ENCODE results near the gene FOXL2NB. TPM values are rescaled to one million over a fixed set of nuclear protein-coding genes. Genes with fewer than 3 reads are reported as not detected.

Gene FOXL2NB
- polyA plus RNA-seq, 1 donor from 2014 or later = not detected

DNA sequence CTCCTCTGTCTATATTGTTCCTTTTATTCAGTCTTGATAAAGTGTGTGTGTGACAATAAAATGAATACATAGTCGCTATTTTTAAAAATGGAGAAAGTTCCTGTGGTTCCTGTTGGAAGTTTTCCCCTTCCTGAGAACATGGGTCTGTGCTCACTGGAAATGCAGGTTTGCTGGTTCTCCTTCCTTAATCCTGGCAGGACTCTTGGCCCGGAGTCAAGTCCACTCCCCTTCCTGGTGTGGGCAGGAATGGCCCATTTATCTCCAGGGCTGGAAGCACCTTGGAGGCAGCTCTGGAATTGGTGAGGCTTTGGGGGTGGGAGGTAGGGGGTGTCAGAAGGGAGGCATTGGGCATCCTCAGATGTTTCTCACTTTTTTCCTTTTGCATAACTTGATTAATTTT lies 30.2 kb upstream of the FOXL2NB start:
- H3K79me2 ChIP-seq (replicated peaks; ENCODE audit: insufficient read depth, low read length) = no peaks in the 10 kb centered on the region
- no peaks in the 10 kb centered on the region for H3F3A ChIP-seq (ENCODE audit: insufficient read depth, low read length, poor library complexity, severe bottlenecking)
- no peaks in the 10 kb centered on the region for H3K36me3 ChIP-seq (ENCODE audit: insufficient read depth, low read length)
- H3K4me3 ChIP-seq (ENCODE audit: low read length) = no peak overlapping the region
- no peaks in the 10 kb centered on the region for H3K27me3 ChIP-seq (ENCODE audit: insufficient read depth, low read depth, low read length)
- H4K20me1 ChIP-seq (ENCODE audit: insufficient read depth) = no peaks in the 10 kb centered on the region
- TF ChIP-seq, protein P1, sequence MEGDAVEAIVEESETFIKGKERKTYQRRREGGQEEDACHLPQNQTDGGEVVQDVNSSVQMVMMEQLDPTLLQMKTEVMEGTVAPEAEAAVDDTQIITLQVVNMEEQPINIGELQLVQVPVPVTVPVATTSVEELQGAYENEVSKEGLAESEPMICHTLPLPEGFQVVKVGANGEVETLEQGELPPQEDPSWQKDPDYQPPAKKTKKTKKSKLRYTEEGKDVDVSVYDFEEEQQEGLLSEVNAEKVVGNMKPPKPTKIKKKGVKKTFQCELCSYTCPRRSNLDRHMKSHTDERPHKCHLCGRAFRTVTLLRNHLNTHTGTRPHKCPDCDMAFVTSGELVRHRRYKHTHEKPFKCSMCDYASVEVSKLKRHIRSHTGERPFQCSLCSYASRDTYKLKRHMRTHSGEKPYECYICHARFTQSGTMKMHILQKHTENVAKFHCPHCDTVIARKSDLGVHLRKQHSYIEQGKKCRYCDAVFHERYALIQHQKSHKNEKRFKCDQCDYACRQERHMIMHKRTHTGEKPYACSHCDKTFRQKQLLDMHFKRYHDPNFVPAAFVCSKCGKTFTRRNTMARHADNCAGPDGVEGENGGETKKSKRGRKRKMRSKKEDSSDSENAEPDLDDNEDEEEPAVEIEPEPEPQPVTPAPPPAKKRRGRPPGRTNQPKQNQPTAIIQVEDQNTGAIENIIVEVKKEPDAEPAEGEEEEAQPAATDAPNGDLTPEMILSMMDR (IDR thresholded peaks at IDR 0.05; ENCODE audit: poor library complexity, severe bottlenecking) = no peak
- TF ChIP-seq MXI1 (conservative IDR thresholded peaks at IDR 0.05; ENCODE audit: poor library complexity, severe bottlenecking) (no peak), EP300 (conservative IDR thresholded peaks at IDR 0.05; ENCODE audit: poor library complexity, severe bottlenecking) (no peak), EZH2 (IDR thresholded peaks at IDR 0.05; ENCODE audit: borderline replicate concordance, insufficient read depth, low read length, poor library complexity, severe bottlenecking) (no peak), REST (IDR thresholded peaks at IDR 0.05; ENCODE audit: borderline replicate concordance) (no peak), POLR2AphosphoS5 (IDR thresholded peaks at IDR 0.05) (no peak), TAF1 (IDR thresholded peaks at IDR 0.05; ENCODE audit: low read depth) (no peak), SMC3 (conservative IDR thresholded peaks at IDR 0.05; ENCODE audit: poor library complexity) (no peak), RAD21 (conservative IDR thresholded peaks at IDR 0.05) (no peak)
- no peak overlapping the region for H3K9ac ChIP-seq (ENCODE audit: low read length)
- H3K4me2 ChIP-seq (ENCODE audit: low read length) = no peak overlapping the region
- no peaks in the 10 kb centered on the region for H3K9me2 ChIP-seq (ENCODE audit: insufficient read depth, low read length)
- no peaks in the 10 kb centered on the region for H3K9me3 ChIP-seq (ENCODE audit: low read length)
- H2AFZ ChIP-seq (ENCODE audit: low read depth, low read length) = no peak overlapping the region
- H3K27ac ChIP-seq (ENCODE audit: low read length) = no peak overlapping the region

- Histone ChIP-seq H3K9me2 (ENCODE audit: insufficient read depth, low read length) (no peaks in the 10 kb centered on the region), H4K20me1 (ENCODE audit: insufficient read depth) (no peaks in the 10 kb centered on the region)
- no peak for TF ChIP-seq SMC3 (conservative IDR thresholded peaks at IDR 0.05; ENCODE audit: poor library complexity)
- TF ChIP-seq TAF1 (IDR thresholded peaks at IDR 0.05; ENCODE audit: low read depth) = no peak
- no peak for TF ChIP-seq MXI1 (conservative IDR thresholded peaks at IDR 0.05; ENCODE audit: poor library complexity, severe bottlenecking)
- no peak for TF ChIP-seq POLR2AphosphoS5 (IDR thresholded peaks at IDR 0.05)
- no peak for TF ChIP-seq RAD21 (conservative IDR thresholded peaks at IDR 0.05)
Observed at GRCh38 chr3:138919325-138919724, 27.7 kb upstream of the FOXL2NB start.

More at GRCh38 chr3:138919325-138919724, 27.7 kb upstream of the FOXL2NB start:
- Histone ChIP-seq H3K27me3 (ENCODE audit: insufficient read depth, low read depth, low read length) (no peaks in the 10 kb centered on the region), H3F3A (ENCODE audit: insufficient read depth, low read length, poor library complexity, severe bottlenecking) (no peaks in the 10 kb centered on the region), H3K4me2 (ENCODE audit: low read length) (no peak overlapping the region), H3K9me3 (ENCODE audit: low read length) (no peaks in the 10 kb centered on the region), H2AFZ (ENCODE audit: low read depth, low read length) (no peak overlapping the region), H3K4me3 (ENCODE audit: low read length) (no peak overlapping the region), H3K9ac (ENCODE audit: low read length) (no peak overlapping the region), H3K27ac (ENCODE audit: low read length) (no peak overlapping the region), H3K36me3 (ENCODE audit: insufficient read depth, low read length) (no peaks in the 10 kb centered on the region), H3K79me2 (replicated peaks; ENCODE audit: insufficient read depth, low read length) (no peaks in the 10 kb centered on the region)

All from neural cell (in vitro differentiated cells).